Measurements from ENCODE around the gene STUB1. TPM values are rescaled to one million over a fixed set of nuclear protein-coding genes. Genes with fewer than 3 reads are reported as not detected.

Gene STUB1
- total and polyA plus RNA-seq, 10 of the 15 experiments (the other 5 are each of a cell fraction or from before 2014, with no cell fraction given) = 4.2 to 136 (median 67.1) TPM

GRCh38 chr16:661184-661821 lies 18.9 kb upstream of the STUB1 start:
- ChIA-PET CTCF (interaction anchor here (0.9 to 2.0 kb wide), 3 partner anchors 13 to 25 kb away, joined by 3 to 7 read pairs (median 4); partner anchors contain the start of gene METTL26), SMC1A (ENCODE audit: uncharacterized antibody, unreplicated experiment) (interaction anchor here (0.9 kb wide), 1 partner anchor 59 kb away, joined by 4 read pairs; the partner anchor contains the start of gene ANTKMT), RAD21 (ENCODE audit: unreplicated experiment) (interaction anchor here (1.0 kb wide), 1 partner anchor 13 kb away, joined by 7 read pairs; no protein-coding TSS in a partner anchor), POLR2A (no interaction called here)
- BruUV-seq (replicated peaks) = no TSS peak
- Histone ChIP-seq H3K79me2 (ENCODE audit: control insufficient read depth, insufficient read depth, low read length) (no peaks in the 10 kb centered on the region), H3K4me1 (ENCODE audit: control insufficient read depth, insufficient read depth, low read length) (peaks cover 3% of the 10 kb centered on the region; the same call in 1 of the 2 replicates), H3K27me3 (replicated peaks in 1 of 2; ENCODE audit: control insufficient read depth in 2 of 2, insufficient read depth in 2 of 2, low read length in 1 of 2) (no peaks in the 10 kb centered on the region), H3K27ac (ENCODE audit: control insufficient read depth, insufficient read depth) (no peak overlapping the region), H3K9ac (ENCODE audit: control insufficient read depth, insufficient read depth, low read length) (no peak overlapping the region), H3K36me3 (ENCODE audit: control insufficient read depth in 2 of 2, insufficient read depth in 2 of 2, low read length in 1 of 2) (no peaks in the 10 kb centered on the region; a peak in 2 of 4 replicates), H4K20me1 (ENCODE audit: control insufficient read depth, insufficient read depth) (no peaks in the 10 kb centered on the region), H2AFZ (ENCODE audit: control insufficient read depth, low read depth, low read length) (peak overlapping the region; percentile 60), H3K4me2 (ENCODE audit: control insufficient read depth, insufficient read depth) (peak overlapping the region; percentile 33; the same call in 1 of the 2 replicates), H3K4me3 (no peak overlapping the region), H3K9me3 (replicated peaks; ENCODE audit: control insufficient read depth, insufficient read depth, low read length) (no peaks in the 10 kb centered on the region)
- in situ Hi-C loops (cut with MboI) (loop anchor here (10.0 kb wide), 1 partner anchor 267 kb away; the partner anchor contains the start of gene NME4), intact Hi-C loops (cut with micrococcal nuclease; ENCODE audit: unreplicated experiment) (loop anchor here (10.0 kb wide), 1 partner anchor 267 kb away; the partner anchor contains the start of gene NME4)
- TF ChIP-seq POLR2AphosphoS5 (IDR thresholded peaks at IDR 0.05; ENCODE audit: low read length) = no peak
- 0 out of 2 replicates have a peak, but pooled peaks have one; percentile 8 for TF ChIP-seq IKZF1 (conservative IDR thresholded peaks at IDR 0.05)
- TF ChIP-seq LARP7 (IDR thresholded peaks at IDR 0.05) = peak; percentile 41; the same call in 1 of the 2 replicates
- TF ChIP-seq, protein P1, sequence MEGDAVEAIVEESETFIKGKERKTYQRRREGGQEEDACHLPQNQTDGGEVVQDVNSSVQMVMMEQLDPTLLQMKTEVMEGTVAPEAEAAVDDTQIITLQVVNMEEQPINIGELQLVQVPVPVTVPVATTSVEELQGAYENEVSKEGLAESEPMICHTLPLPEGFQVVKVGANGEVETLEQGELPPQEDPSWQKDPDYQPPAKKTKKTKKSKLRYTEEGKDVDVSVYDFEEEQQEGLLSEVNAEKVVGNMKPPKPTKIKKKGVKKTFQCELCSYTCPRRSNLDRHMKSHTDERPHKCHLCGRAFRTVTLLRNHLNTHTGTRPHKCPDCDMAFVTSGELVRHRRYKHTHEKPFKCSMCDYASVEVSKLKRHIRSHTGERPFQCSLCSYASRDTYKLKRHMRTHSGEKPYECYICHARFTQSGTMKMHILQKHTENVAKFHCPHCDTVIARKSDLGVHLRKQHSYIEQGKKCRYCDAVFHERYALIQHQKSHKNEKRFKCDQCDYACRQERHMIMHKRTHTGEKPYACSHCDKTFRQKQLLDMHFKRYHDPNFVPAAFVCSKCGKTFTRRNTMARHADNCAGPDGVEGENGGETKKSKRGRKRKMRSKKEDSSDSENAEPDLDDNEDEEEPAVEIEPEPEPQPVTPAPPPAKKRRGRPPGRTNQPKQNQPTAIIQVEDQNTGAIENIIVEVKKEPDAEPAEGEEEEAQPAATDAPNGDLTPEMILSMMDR (IDR thresholded peaks at IDR 0.05 in 2 of 3, conservative IDR thresholded peaks at IDR 0.05 in 1 of 3; ENCODE audit: control insufficient read depth in 2 of 3, extremely low read depth in 1 of 3, insufficient read depth in 1 of 3, low read depth in 3 of 3, low read length in 3 of 3) = 0 out of 6 replicates have a peak, but pooled peaks of 1 of the 3 experiments have one; percentile 12
- ATAC-seq = no peak
- WGBS (ENCODE audit: insufficient coverage, insufficient replicate concordance, low lambda C conversion rate, missing lambda C conversion rate) = 90% methylated on average over 29 of the region's 35 CpGs
- no peak for FAIRE-seq
- no peak for DNase-seq (ENCODE audit: low read depth, low spot score)
